C4-2B (cell line): ENCODE measurements around the gene RSAD2.

Experiments used
- H3K27ac ChIP-seq: fragments of 450-650 bp; 2 replicates; pipeline ENCODE4 v1.5.1; 2017
- ZFX ChIP-seq: fragments of 450-650 bp; IDR thresholded peaks from 2 replicates; pipeline ENCODE4 v1.6.1; 2017
- TF ChIP-seq, protein P1 (sequence below): fragments of 450-650 bp; conservative IDR thresholded peaks from 2 replicates; pipeline ENCODE4 v1.5.1; 2017; ENCODE audit warnings: mild to moderate bottlenecking

The RSAD2 gene

DNA sequence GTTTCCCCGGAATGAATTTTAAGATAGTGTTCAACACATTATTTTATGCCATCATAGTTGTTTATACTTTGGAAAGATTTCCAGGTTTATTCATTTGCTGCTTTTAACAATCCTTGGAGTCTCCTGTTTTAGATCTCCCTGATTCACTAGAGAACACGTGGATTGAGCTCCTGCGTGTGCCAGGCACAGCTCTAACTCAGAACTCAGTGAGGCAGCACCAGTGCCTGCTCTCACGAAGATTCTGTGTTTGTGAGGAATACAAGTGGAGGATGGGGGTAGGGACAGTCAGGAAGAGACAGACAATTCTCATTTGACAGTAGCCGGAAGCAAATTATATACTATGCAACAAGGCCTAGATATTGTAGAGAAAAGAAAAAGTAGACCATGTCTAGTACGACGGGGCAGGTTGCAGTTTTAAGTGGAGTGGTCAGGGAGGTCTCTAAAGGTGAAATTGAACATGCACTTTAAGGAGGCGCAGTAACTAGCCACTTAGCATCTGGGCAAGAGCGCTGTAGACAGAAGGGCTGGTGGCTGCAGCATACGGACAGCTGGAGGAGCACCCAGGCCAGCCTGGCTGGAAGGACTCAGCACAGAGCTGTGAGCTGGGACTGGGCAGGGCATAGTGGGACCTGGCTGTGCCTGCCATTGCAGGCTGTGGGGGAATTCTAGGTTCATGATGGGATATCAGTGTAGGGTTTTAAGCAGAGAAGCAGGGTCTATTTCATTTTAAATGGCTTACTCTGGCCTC lies 63.9 kb downstream of the RSAD2 start:
- TF ChIP-seq, protein P1, sequence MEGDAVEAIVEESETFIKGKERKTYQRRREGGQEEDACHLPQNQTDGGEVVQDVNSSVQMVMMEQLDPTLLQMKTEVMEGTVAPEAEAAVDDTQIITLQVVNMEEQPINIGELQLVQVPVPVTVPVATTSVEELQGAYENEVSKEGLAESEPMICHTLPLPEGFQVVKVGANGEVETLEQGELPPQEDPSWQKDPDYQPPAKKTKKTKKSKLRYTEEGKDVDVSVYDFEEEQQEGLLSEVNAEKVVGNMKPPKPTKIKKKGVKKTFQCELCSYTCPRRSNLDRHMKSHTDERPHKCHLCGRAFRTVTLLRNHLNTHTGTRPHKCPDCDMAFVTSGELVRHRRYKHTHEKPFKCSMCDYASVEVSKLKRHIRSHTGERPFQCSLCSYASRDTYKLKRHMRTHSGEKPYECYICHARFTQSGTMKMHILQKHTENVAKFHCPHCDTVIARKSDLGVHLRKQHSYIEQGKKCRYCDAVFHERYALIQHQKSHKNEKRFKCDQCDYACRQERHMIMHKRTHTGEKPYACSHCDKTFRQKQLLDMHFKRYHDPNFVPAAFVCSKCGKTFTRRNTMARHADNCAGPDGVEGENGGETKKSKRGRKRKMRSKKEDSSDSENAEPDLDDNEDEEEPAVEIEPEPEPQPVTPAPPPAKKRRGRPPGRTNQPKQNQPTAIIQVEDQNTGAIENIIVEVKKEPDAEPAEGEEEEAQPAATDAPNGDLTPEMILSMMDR, result no peak
- TF ChIP-seq ZFX, result no peak
- H3K27ac ChIP-seq, result no peak overlapping the region

- TF ChIP-seq ZFX, result no peak
- TF ChIP-seq, protein P1, result no peak
- H3K27ac ChIP-seq, result no peak overlapping the region
Measured at GRCh38 chr2:6942848-6943247, 65.3 kb downstream of the RSAD2 start.

DNA sequence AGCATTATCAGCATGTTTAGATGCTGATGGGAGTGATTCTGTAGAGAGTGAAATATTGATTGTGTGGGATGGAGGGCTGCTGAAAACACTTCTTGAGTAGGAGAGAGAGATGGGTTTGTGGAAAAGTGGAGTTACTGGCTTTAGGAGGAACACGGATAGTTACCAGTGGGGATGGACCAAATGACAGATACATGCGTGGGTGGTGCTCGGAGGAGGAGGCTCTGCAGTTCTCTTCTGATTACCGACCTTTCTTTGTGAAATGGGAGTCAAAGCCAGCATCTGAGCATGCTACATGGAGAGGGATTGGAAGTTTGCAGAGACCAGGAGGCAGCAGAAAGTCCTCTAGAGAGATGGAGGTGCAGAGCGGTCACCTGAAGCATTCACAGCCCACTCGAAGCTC lies 65.9 kb downstream of the RSAD2 start:
- no peak overlapping the region for H3K27ac ChIP-seq
- TF ChIP-seq, protein P1, result no peak
- TF ChIP-seq ZFX, result no peak

DNA sequence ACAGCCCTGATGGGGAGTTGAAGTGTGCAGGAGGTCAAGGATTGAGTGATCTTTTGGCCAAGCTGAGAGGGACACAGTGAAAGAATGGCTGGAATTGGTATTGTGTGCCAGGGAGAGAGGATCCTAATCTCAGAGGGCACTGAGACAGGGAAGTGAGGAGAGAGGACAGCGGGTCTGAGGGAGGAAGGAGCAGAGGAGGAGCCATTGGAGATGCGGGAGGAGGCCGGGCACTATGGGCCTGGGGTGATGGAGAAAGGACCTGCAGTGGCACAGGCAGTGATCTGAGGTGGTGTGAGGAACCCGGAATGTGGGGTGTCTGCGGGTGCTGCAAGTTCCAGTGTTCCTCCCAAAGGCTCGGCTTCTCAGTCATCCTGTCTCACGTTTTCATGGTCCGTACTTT lies 66.4 kb downstream of the RSAD2 start:
- H3K27ac ChIP-seq, result no peak overlapping the region
- TF ChIP-seq ZFX, result no peak

GRCh38 chr2:6944555-6944954 lies 67.0 kb downstream of the RSAD2 start:
- H3K27ac ChIP-seq, result no peak overlapping the region
- no peak for TF ChIP-seq ZFX
- TF ChIP-seq, protein P1, result no peak

DNA sequence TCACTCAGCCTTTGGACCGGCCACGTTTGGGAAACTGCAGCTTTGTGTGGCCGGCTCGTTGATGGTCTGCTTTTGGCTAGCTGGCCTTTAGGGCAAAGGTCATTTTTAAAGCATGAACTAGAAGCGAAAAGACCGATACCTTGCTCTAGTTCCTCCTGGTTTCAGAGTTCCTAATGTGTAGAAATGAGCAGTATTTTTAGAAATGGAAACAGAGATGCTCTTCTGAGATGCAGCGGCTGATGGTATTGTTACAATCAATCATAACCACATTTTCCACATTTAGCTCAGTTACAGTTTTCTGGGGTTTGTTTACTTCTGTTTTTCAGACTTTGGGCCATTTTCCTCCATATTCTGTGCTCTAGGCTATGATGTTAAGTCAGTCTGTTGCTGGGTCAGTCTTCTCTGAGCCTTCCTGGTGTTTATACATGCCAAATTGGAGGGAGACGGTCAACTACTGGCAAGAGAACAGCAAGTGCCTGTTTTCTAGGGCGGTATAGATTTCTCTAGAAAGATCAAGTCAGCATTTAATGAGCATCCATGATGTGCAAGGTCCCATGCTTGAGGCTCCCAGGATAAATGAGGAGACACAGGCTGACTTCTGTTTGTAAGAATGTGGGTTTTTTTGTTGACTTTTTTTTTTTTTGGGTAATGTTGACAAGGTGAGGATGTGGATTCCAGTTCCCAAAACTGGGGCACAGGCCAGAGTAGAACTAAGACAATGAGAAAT lies 67.7 kb downstream of the RSAD2 start:
- H3K27ac ChIP-seq, result peak overlapping the region; percentile 53; the same call in 1 of the 2 replicates
- TF ChIP-seq, protein P1, result no peak
- no peak for TF ChIP-seq ZFX

- TF ChIP-seq, protein P1, result no peak
- H3K27ac ChIP-seq, result peak overlapping the region; percentile 53; the same call in 1 of the 2 replicates
Measured at GRCh38 chr2:6945821-6946220, 68.2 kb downstream of the RSAD2 start.

- TF ChIP-seq ZFX, result no peak
- no peak overlapping the region for H3K27ac ChIP-seq
Measured at GRCh38 chr2:6946722-6947121, 69.1 kb downstream of the RSAD2 start.
